T-helper 22 cell (primary cell): ENCODE results near the gene VPS26C.

Experiments
- DNase-seq: peaks from one replicate; pipeline ENCODE4 v3.0.0-alpha.2; 2020; ENCODE audit warnings: low read depth

VPS26C gene

DNA sequence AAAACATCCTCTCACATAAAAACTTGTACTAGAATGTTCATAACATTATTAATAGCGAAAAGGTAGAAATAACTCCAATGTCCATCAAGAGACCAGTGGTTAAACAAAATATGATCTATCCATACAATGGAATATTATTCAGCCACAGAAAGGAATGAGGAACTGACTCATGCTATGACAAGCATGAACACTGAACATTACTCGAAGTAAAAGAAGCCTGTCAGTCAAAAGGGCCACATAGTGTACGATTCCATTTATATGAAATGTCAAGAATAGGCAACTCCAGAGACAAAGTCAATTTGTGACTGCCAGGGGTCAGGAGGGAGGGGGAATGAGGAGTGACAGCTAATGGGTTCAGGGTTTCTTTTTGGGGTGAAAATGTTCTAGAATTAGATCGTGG lies 2.3 kb downstream of the VPS26C start:
- DNase-seq = no peak

DNA sequence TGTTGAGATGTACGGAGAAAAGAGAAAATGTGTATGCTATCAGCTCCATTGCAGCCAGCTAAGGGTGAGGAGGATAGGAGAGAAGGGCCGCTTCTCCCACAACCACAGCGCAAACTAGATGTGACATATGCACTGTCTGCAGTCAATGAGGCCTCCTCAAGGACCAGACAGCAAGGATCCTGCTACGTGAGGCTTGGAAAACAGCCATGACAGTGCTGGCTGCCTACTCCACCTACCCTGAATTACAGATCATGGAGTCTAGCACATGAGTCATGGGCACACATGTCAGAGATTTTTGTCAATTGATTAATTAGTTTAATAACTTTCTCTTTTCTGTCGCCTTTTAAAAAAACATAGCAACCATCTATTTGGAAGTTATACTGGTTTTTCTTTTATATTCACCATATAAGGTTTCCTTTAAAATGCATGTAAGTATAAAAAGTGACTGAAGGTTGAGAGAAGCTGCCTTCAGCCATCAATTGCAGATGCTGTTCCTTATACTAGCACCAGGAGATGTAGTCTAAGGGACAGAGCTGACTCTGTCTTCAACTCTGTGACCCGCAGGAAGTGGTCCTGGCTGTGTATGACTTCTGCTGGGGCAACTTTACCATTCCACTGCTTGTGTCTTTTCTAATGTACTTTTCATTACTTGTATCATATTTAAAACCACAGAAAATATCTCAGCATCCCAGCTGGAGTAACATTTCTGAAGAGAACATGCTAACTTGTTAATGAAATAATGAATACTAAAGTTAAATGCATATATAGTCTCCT lies 3.1 kb downstream of the VPS26C start:
- no peak for DNase-seq

DNA sequence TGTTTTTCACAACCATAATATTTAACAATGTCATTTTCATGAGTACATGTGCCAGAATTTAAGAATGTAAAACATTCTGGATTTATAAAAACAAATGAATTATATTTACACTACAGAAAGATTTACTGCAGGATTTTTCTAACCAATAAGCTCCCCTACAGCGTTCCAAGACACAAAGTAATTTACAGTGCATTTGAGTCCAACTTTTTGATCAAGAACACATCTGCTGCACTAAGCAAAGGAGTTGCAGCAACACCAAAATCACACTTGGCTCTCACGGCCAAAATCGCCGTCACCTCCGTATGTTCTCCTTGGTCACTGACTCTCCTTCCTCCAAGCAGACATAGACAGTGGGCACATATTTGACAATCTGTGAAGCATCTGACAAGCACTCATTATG lies 7.7 kb downstream of the VPS26C start:
- DNase-seq = no peak

DNA sequence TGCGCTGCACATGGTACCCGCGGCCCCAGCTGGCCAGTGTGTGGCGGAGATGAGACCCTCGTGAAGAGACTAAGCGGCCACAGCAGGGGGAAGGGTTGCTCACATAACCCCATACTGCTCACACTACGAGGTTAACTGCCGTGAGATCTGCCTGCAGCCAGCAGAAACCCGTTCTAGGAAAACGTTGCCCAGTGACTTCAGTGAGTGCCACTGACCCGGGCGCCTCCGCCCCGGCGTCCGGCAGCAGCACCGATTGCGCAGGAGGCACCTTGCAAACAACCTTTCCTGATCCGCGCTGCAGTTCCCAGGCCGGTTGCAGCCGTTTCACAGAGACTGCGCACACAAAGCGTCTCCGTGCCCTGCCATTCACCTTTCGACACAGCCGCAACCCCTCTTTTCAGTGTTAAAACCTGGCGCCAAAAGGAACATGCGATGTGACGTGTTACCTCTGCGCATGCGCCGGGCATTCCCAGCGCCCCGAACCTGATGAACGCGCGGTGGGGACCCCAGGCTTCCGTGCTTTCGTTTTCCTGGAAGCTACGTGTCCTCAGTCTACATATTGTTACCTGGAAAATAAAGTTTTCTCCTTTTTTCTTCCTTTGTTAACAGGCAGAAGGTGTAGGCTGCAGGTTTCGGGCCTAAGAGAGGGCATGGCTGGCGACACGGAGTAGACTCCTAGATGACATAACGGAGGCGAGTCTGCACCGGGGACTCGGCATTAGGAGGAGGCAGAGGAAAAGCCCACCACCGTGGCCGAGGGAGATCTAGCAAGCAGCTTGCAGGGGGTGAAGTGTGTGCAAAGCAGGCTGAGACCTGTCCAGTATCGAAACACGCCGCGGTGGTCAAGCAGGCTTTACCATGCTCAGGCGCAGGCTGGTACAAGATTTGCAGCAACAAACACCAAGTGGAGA lies 8.9 kb downstream of the VPS26C start:
- DNase-seq = peak; percentile 62

DNA sequence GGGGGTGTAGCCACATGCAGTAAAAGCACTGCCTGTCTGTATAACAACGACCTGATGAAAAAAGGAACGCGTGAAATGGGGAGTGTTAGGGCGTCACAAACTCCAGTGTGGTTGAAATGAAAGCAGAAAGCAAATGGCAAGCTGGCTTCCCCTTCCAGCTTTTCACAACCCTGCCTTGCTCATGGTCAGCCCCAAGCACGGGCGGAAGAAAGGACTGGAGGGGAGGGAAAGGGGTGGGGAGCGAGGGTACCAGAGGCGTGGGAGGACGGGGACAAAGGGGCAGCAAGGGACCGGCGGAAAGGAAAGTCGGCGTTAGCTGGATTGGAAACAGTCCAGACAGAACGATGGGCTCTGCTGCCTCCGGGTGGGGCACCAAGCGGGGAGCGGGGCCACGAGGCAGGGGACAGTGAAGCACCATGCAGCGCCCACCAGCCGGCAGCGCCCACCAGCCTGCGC lies 9.6 kb downstream of the VPS26C start:
- no peak for DNase-seq

DNA sequence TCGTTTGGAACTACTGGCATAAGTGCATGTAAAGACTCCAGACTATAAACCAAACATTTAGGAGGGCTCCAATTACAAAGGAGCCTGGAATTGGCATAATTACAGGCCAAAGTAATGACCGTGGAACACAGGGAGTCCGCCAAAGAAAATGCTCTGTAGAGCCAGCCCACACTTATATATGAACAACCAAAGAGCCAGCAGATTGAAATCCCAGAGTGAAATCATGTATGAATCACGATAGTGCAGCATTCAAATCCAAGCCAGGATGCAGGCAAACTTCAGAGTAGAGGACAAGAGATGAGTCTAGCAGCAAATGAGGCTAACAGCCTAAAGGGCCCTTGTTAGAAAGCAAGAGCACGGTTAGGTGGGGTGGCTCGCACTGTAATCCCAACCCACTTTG lies 13.1 kb downstream of the VPS26C start:
- DNase-seq = no peak

DNA sequence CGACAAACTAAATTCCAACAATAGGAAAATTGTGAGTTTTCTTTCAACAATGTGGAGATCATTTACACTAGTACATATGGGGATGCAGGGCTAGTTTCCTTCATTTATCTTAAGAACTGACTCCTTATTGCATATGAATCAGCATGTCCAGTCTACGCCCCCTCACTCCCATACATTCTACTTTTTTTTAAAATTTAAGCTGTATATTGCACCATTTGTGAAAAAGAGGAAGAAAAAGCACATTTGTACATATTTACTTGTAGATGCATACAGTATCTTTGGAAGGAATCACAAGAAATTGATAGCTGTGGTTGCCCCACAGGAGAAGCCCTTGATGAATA lies 15.9 kb downstream of the VPS26C start:
- DNase-seq = no peak

DNA sequence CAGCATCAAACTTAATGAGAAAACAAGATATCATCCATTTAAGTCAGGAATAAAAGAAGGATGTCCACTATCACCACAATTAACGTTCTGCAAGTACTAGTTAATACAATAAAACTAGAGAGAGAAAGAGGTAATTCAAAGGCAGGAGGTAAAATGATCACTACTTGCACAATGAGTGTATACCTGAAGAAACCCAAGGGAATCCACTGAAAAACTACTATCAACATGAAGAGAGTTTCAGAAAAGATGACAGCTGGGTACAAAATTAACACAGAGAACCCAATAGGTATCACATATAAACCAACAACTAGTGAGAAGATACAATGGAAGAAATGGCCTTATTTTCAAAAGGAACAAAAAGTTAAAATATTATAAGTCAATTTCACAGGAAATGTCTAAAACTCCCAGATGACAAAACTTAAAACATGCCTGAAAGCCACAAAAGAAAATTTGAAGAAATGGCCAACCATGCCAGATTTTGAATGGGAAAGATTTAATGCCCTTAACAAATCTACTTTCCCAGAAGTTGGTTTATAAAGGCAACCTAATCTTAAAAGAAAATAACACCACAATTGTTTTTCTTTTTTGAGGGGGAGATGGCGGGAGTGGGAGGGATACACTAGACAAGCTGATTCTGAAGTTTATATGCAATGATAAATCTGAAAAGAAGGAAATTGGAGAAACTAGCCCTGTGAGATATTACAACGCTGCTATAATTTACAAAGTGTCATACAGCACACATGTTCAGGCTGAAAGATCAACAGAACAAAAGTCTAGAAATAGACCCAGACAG lies 17.8 kb downstream of the VPS26C start:
- DNase-seq = no peak

DNA sequence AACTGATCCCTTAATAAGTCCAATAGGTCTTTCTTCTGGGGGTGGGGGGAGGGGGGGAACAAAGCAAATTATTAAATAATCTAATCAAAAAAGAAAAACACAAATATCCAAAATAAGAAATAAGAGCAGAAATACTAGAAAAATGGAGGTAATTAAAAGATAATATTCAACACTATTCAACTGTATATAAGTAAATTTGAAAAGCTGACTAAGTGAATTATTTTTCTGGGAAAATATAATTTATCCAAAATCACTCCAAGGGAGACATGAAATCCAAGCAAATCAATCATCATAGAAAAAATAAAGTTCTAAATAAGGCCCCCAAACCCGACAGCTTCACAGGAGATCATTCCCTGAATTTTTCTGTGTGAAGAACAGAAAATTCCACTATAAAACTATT lies 18.8 kb downstream of the VPS26C start:
- no peak for DNase-seq

DNA sequence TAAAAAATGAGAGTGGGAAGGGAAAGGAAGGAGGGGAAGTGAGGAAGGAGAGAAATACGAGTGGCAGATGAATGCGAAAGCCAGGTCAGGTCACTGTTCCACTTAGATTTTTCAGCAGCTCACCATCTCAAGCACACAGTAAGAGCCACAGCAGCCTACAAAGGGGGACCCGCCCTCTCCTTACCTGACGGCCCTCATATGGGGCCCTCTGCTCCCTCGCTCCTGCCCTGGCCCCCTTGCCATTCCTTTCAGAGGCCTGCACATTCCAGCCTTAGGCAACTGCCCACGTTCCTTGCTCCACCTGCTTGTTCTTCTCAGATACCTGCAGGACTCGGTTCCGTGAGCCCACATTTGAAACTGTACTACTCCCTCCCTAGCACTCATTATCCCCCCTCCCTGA lies 22.0 kb downstream of the VPS26C start:
- DNase-seq = no peak

DNA sequence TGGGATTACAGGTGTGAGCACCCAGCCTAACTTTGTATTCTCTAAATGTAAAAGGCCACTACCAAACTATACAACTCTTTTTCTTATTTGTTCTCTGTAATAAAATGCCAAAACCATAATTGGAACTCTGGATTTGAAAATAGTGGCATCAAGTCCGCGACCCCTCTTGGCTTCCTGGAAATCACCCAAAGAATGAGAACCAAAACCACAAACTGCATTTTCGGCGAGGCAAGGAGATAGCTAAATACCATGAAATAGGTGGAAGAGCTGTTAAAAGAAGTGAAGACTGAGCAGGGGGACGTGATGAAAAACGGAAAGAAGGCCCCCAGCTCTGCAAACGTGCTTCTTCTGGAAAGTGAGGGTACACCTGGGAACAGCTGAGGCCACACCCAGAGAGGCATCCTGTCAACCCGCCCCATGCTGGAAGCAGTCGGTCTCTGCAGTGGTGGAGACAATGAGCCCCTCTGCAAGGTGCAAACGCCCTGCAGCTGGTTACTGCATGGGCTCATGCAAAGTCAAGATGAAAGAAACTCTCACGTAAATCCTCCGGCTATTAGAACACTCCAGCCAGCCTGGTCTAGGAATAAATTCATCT lies 22.5 kb downstream of the VPS26C start:
- no peak for DNase-seq

DNA sequence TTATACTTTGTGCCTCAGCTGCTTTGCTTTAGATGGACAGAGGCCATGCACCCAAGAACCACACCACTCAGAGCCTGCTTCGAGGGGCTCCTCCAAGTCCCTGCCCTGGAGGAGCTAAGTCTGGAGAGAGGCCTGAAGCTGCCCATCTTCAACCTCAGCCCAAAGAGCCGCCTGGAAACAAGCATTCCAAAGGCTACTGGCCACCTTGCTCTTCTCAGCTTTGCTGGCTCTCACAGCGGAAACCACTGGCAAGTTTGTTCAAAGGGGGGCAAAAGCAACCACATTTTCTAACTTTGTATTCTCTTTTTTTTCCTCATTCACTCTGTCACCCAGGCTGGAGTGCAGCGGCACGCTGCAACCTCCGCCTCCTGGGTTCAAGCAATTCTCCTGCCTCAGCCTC lies 23.2 kb downstream of the VPS26C start:
- no peak for DNase-seq

DNA sequence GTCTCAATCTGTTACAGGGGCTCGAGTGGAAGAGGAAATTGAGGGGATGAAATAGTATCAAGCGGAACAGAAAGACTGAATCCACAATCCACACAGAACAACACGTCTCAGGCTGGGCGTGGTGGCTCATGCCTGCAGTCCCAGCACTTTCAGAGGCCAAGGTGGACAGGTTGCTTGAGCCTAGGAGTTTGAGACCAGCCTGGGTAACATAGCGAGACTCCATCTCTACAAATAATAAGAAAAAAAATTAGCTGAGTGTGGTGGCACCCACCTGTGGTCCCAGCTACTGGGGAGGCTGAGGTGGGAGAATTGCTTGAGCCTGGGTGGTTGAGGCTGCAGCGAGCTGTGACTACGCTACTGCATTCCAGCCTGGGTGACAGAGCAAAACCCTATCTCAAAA lies 25.7 kb downstream of the VPS26C start:
- DNase-seq = no peak

DNA sequence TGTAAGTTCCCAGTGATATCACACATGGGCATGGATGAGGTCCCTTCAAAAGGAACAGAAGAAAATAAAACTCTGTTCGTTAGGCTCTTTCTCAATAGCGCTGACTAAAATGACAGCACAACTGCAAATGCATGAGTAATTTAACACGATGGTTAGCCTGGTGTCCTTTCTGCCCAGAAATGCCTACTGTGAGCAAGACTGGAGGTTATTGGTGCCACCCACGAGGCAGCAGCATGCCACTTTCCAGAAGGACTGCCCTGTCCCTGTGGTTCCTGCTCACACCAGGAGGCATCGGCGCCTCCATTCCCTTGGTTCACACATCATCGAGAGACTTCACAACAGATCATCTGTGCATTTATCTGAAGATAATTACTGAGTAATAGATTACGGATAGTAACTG lies 26.2 kb downstream of the VPS26C start:
- no peak for DNase-seq

DNA sequence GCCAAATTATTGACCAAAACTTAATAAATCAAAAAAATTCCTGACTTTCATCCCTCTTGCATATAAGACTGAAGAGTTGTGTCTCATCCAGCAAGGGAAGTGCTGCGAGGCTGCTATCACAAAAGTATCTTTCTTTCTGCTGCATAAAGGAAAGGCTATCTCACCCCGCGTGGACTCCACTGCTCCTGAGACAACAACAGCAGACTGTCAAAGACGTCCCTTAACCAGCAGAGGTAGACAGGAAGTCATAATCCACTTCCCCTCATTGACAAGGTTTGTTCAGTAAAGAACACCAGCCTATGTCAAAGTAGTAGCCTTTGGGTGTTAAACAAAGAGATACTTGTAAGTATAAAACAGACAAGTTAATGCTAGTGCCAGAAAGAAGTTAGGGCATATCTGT lies 29.4 kb downstream of the VPS26C start:
- no peak for DNase-seq

DNA sequence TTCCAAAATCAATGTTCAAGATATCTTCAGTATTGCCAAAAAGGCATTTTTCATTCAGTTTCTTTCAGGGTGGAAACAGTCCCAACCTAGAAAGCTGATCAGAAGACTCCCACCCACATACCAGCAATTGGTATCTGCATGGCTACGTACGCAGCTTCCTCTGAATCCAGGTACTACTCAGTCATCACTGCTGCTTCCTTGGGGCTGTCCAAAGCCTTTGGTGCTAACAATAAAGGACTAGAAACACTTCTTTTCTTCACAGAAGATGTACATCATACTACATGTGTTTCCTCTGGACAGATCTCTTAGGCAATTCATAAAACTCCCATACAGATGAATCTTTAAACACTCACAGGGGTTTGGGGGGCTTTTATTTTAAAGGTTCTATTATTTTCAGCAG lies 29.8 kb downstream of the VPS26C start:
- no peak for DNase-seq

DNA sequence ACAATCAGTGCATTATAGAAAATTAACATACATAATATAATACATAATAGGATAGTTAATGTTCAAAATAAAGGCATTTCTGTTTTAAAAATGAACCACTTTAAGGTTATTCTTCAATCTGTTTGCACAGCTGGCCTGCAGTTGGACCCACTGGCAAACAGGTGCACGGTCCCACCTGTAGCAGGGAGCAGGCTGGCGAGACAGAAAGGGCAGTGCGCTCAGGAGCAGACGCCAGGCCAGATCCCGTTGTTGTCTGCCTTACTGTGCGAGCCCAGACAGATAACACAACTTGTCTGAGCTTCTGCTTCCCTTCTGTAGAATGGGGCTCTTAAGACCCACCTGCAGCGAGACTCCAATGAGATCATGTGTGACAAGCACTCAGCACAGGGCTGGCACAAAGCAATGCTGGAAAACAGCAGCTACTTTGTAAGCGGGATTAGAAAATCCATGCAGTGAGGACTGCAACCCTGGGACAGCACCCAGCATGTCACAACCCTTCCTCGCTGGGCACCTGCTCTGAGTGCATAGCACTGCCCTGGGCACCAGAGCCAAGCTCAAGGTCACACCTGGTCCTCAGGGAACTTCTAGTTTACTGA lies 33.5 kb downstream of the VPS26C start:
- no peak for DNase-seq

DNA sequence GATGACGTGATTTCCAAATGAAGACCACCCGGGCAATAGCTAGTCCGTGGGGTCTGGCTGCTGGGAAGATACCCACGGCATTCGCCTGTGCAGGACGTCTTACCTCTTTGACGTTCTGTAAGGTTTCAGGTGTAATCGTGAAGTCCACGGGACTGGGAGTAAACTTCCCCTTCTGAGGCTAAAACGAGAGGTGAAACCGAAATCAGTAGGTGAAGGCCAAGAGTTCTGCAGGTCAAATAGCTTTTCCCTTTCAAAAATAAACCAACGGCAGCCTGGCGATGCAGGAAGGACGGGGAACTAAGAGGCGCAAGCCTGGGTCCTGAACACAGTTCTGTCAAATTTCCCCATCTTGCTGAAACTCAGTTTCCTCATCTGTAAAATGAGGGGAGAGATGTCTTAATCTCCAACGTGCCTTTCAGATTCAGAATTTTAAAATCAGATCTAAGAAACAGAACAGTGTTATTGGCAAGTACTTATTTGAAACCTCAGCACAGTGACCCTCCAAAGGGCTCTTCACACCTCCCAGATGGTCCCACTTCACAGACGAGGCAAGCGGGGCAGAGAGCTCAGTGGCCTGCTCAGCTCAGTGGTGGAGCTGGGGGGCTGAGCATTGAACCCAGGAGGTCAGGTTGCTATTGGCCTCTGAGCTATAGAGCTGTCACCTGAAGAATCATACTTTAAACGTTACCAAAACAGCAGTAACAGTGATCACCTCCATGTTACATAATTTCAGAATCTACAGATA lies 34.7 kb downstream of the VPS26C start:
- DNase-seq = no peak

DNA sequence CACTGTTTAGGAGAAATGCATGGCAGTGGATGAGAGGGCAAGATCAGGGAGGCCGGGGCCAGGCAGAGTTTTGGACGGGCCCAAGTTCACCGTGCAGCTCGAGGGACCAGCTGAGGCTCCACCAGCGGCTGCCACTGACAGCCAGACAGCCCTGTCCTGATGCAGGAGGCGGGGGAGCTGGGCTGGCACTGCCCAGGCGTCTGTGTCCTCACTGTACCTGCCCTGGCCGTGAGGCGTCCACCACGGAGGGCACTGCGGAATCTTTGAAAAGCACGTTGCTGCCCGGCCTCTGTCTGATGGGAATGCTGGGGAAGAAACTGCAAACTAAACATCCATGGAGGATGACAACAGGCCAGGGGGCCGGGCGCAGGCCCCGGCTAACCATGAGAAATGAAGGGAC lies 35.5 kb downstream of the VPS26C start:
- DNase-seq = no peak

DNA sequence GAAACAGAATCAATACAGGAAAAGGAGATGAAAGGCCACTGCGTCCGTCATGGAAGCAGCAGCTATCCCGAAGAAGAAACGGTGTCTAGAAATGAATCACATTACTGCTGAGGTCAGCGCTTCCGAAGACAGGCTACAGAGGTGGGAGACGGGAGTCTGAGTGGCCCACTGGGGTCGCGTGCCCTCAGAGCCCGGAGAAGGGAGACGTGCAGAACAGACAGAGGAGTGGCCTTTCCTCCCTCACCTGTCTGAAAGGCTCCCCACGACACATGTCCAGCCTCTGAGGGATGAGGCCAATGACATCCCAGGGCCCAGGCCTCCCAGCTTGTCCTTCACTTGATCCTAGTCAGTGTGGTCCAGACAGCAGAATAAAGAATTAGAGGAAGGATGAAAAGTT lies 35.9 kb downstream of the VPS26C start:
- no peak for DNase-seq

DNA sequence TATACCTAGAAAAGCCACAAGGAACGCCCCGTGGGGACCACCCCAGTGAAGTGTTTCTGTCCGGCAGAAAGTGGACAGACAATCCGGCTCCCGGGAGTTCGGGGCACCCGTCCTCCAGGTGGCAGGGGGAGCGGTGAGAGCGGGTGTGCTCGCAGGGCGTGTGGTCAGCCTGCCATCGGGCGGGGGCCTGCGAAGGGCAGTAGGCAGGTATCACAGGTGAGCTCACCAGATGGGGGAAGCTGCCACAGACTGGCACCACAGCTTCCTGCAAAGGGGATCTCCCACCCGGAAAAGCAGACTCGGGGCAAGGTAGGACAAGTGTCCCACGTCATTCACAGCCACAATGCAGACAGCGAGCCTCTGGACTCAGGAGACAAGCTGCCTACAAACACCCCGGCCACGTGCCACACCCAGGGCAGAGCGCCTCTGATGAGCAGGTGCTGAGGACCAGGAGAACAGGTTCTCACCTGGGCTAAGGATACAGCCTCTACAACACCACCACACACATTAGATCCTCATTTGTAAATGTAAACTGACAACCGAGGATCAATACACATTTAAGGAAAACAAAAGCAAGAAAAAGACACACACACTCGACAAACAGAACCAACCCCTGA lies 36.4 kb downstream of the VPS26C start:
- DNase-seq = no peak
